ENCODE results near the gene ARHGAP15.

ARHGAP15 gene

GRCh38 chr2:143280097-143280757 is 151.0 kb downstream of the ARHGAP15 start:
- DNase-seq: no peak

- DNase-seq: no peak
Measured at GRCh38 chr2:143282684-143283083, 153.5 kb downstream of the ARHGAP15 start.

DNA sequence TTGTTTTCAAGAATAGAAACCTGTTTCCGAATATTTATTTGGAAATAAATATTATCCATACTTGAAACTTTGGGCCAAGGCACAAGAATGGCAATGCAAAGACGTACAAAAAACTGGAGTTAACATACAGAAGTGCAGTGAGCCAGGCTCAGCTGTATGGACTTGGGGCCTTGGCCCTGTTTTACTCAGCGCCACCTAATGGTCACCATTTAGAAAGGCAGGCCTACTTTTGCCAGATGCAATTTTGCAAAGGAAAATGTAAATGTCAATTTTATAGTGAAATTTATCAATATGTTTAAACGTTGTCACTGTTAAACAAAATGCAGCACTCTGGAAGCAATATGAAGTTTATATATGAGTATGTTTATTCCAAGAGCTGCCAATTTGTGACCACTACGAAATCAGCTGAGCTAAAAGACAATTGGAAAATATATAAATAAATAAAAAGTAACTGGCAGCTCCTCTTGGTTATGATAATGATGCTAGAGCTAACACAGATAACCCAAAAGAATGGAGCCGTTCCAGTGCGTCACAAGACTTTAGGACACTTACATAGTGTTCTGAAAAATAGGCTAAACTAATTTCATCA is 155.0 kb downstream of the ARHGAP15 start:
- DNase-seq: peak; percentile 16

GRCh38 chr2:143289025-143289424 is 159.8 kb downstream of the ARHGAP15 start:
- DNase-seq: no peak

GRCh38 chr2:143290221-143290620 is 161.0 kb downstream of the ARHGAP15 start:
- DNase-seq: no peak

GRCh38 chr2:143294068-143294467 is 164.8 kb downstream of the ARHGAP15 start:
- DNase-seq: no peak

DNA sequence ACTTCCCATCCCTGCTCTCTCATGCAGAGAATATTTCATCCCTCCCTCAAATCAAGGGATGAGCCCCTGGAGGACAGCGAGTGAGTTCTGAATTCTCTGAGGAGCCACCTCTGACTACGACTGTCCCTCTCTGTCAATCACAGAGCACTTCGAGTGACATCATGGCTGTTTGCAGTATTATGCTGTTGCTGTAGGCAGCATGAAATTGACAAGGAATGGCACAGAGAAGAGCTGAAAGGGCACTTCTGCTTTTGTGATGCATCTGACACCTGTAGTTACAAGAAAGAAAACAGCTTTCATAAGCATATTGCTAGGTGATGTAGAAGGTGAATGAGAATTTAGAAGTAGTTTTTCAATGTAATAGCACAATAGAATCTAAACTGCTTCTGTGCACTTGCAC is 166.9 kb downstream of the ARHGAP15 start:
- no peak for DNase-seq

- DNase-seq: no peak
Measured at GRCh38 chr2:143297182-143297581, 168.0 kb downstream of the ARHGAP15 start.

- no peak for DNase-seq
Measured at GRCh38 chr2:143300536-143300935, 171.3 kb downstream of the ARHGAP15 start.

DNA sequence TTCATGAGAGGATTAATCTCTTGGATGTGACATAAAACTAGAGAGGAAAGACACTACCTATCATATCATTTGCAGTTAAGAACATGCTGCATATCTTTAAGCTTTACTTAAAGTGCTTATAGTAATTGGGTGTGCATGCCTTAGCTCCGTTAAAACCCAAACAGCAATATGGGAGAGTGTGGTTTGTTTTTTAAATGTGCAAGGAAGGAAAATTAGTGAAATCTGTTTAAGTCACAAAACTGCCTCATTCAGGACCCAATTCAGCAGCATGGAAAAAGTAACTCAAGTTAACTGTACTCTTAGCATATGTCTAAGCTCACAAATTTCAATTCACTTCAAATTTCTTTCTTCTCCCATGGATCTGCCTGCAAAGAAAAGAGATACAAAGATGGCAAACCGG is 182.2 kb downstream of the ARHGAP15 start:
- DNase-seq: no peak

DNA sequence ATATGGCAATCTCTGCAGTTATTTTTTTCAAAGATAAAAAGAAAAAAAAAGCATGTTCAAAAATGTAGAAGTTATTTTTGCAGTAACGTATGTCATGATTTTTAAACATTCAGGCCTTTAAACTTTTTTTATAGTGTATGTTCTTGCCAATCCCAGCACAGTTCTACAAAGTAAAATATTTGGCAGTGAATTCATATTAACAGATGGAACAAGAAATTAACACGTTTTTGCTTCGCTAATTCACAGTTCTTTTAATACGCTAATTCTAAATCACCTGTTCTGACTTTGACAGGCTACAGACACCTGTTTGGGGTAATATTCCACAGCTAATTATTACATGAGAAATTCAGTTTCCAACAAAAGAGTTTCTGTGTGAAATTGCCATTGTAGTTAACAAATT is 183.2 kb downstream of the ARHGAP15 start:
- no peak for DNase-seq

DNA sequence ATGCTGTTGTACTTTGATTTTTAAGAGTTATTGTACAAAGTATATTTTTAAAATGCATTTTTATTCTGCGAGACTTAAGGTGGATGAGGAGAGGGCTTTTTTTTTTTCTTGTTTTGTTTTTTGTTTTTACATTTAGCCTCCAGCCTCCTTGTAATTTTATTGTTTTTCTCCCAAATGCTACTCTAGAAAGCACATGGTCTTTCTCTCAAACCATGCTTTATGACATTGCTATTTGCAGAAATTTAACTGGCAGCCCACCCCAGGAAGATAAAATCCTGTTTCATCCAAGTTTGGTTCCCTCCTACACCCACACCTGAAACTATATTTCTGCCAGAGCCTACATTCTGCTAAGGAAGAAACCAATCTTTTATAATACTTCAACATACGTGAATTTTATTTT is 184.6 kb downstream of the ARHGAP15 start:
- no peak for DNase-seq

DNA sequence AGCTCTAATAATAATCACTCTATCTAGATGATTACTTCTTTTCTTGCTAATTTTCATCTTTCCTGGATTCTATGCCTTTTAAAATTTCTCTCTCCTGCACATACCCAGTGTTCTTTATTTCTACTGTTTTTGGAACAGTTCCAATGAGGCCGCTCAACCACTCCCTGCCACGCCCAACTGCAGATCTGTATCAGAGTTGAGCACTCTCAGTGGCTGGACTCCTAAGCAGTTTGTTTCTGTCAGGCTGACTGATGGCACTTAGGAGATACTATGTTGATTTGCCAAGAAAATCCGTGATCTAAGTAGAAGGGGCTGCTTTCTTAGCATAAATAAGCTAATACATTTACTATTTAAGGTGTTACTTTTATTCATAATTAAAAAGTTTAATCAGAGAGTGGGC is 192.8 kb downstream of the ARHGAP15 start:
- DNase-seq: no peak

- no peak for DNase-seq
Measured at GRCh38 chr2:143329288-143329687, 200.1 kb downstream of the ARHGAP15 start.

DNA sequence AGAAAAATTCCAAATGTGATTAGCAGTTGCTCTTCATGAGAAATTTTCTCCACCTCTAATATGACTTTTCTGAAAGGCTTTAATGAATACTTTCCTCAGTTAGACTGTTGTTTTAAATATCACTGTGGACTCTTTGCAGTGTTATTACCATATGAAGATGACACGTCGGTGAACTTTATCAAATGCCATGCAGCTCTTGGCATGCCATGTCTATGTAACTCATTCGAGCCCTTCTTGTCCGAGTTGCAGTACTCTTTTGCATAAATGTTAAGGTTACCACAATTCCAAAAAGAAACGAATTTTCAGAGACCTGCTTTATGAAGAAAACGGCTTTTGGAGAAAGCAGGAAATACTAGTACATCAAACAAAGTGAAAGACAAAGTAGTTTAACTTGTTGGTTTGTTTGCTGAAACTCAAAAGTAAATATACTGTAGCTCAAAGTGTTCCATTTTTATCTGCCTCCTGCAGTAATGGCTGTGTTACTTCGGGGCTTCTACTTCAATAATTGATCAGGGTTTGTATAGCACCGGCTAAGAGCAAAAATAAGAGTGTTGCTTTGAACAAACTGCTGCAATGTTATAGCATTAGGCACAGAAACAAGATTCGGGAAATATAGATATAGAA is 204.1 kb downstream of the ARHGAP15 start:
- DNase-seq: no peak

DNA sequence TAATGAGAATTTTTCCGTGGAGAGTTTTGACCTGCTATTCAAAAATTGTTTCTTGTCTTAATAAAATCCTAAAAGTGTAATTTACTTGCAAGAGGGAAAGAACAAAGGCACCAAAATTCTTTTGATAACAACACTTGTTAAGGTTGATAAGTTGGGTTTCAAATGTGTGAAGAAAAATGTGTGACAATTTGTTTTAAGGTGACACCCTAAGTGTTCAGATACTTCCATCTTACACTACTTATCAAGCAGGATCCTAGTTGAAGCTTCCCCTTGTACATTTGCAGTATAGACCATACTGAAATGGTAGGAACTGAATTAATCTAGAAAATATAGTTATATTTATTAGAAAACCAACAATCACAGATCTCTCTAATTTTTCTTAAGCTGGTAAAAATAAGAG is 204.6 kb downstream of the ARHGAP15 start:
- no peak for DNase-seq

- no peak for DNase-seq
Measured at GRCh38 chr2:143334837-143335236, 205.6 kb downstream of the ARHGAP15 start.

DNA sequence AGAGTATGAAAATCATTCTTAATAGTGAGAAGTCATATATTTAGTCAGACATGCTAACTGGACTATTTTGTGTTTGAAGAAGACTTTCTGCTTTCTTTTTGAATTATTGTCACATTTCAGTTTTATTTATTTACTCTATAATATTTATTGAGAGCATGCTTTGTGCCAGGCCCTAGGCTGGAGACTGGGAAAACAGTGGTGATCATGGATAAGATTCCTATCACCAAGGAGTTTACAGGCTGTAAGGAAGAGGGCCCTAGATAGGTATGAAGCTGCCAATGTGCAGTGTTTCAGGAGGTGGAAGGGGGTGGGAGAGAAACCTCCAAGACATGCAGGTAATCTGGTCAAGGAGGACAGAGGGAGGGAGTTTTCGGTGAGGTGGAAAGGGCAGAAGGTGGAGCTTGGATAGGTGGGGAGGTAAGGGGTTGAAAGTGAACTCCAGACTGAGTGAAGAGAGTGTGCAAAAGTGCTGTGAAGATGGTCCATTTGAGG is 207.5 kb downstream of the ARHGAP15 start:
- DNase-seq: no peak

GRCh38 chr2:143341478-143341877 is 212.3 kb downstream of the ARHGAP15 start:
- DNase-seq: no peak

GRCh38 chr2:143344780-143345179 is 215.6 kb downstream of the ARHGAP15 start:
- no peak for DNase-seq

GRCh38 chr2:143345887-143346787 is 216.9 kb downstream of the ARHGAP15 start:
- no peak for DNase-seq

- DNase-seq: no peak
Measured at GRCh38 chr2:143347271-143347695, 218.1 kb downstream of the ARHGAP15 start.

- DNase-seq: no peak
Measured at GRCh38 chr2:143347901-143348414, 218.7 kb downstream of the ARHGAP15 start.

Measured in NCI-H226 (cell line).